Heart right ventricle (tissue), 16 donors: ENCODE results near the gene LRRC32. TPM values are rescaled to one million over a fixed set of nuclear protein-coding genes. Genes with fewer than 3 reads are reported as not detected.

Experiments
- ATAC-seq, 8 donors: fragments of 200-7000 bp; cut with Tn5 transposase; one replicate each; pipeline ENCODE4 v1.9.1; 2020; ENCODE audit warnings: mild to moderate bottlenecking in 8 of 8, moderate library complexity in 8 of 8, moderate number of reproducible peaks in 1 of 8
- DNase-seq, 2 donors: peaks; one replicate each; pipeline ENCODE4 v3.0.0-alpha.2; 2020
- H3K27ac ChIP-seq, 10 donors: fragments of 200-600 bp; sonication (generic) in 2 of 10; one replicate each; pipeline versions ENCODE4 v1.5.0 to v1.8.0; 2020 to 2022; ENCODE audit warnings: mild to moderate bottlenecking in 3 of 10
- H3K27me3 ChIP-seq, 7 donors: fragments of 200-600 bp; one replicate each; pipeline ENCODE4 v1.8.0; 2021 to 2022; ENCODE audit warnings: mild to moderate bottlenecking in 2 of 7
- H3K36me3 ChIP-seq, 9 donors: fragments of 200-600 bp; sonication (generic) in 1 of 9; one replicate each; pipeline versions ENCODE4 v1.5.0 to v1.8.0; 2020 to 2022; ENCODE audit warnings: mild to moderate bottlenecking in 2 of 9
- H3K4me1 ChIP-seq, 9 donors: fragments of 200-600 bp; sonication (generic) in 1 of 9; one replicate each; pipeline versions ENCODE4 v1.5.0 to v1.8.0; 2020 to 2022; ENCODE audit warnings: mild to moderate bottlenecking in 4 of 9
- H3K4me3 ChIP-seq, 10 donors: fragments of 200-600 bp; sonication (generic) in 2 of 10; one replicate each; pipeline versions ENCODE4 v1.5.0 to v1.8.0; 2020 to 2022; ENCODE audit warnings: mild to moderate bottlenecking in 7 of 10, moderate library complexity in 2 of 10
- H3K9me3 ChIP-seq, 11 donors: fragments of 200-600 bp in 10 of 11; sonication (generic) in 2 of 11; one replicate each; pipeline versions ENCODE4 v1.5.0 to v1.8.0; 2013 to 2022; ENCODE audit warnings: mild to moderate bottlenecking in 2 of 11, control low read depth in 1 of 11, moderate library complexity in 1 of 11
- WGBS, 2 donors: extraction: QIAGEN DNeasy Blood & Tissue Kit; methylation state at CpG; one replicate each; pipeline ENCODE4 v1.1.7; 2013; ENCODE audit warnings: inconsistent platforms in 1 of 2; 5-methylcytosine and 5-hydroxymethylcytosine counted together
- intact Hi-C, 10 donors: fragments of 100-400 bp; cut with DNase I; formaldehyde crosslinking; loops; one replicate each; pipeline versions ENCODE4 v1.11.1 to v1.14.2; 2022
- polyA plus RNA-seq, 2 donors: library from polyadenylated mRNA; stranded (reverse); fragments of 200-250 nt; gene quantifications; one replicate each; pipeline ENCODE4 v1.2.3, GENCODE V29; 2013
- total RNA-seq, 10 donors: library from RNA; stranded (reverse); fragmentation: NEBNext Ultra II Directional in 3 of 10; extraction: Animal tissue kit (Norgen Biotek cat#: 25700) in 3 of 10; gene quantifications; one replicate each; pipeline versions ENCODE4 v1.2.1 to v1.2.4, GENCODE V29; 2021 to 2023
- TF ChIP-seq, protein P1 (sequence below), 9 donors: fragments of 200-600 bp; sonication (generic) in 2 of 9; IDR thresholded peaks; one replicate each; pipeline versions ENCODE4 v1.5.0 to v1.8.0; 2021 to 2022; ENCODE audit warnings: antibody characterized with exemption in 9 of 9, mild to moderate bottlenecking in 5 of 9, moderate library complexity in 1 of 9
- donor health status: Arrhythmogenic right ventricular cardiomyopathy.
- donor health status: ischemic (EF 13 %, LVEDD 7.1; RV severe dilation, severe dysfunction).
- donor health status: healthy with polysubstance abuse.
- donor health status: DM: no; HTN: yes; CAD: no.
- donor health status: DM: no; HTN: no; CAD: no.
- donor health status: ischemic (EF 25% LVEDD 6.9; RV normal size, moderate dysfunction).
- donor health status: ischemic (EF 25% LVEDD 5.7; RV mildly dilated, moderate dysfunction).
- donor health status: healthy.
- donor health status: DM: yes; HTN: yes; CAD: no.
- donor health status: Ischemic cardiomyopathy.
- donor health status: ischemic (EF 35%, LVEDD 5.7; RV mildly dilated, moderate dysfunction).
- donor health status: nonischemic (EF 11% LVEDD 7.7; RV severe dilation, severe dysfunction).
- donor health status: DM: yes; HTN: yes; CAD: no.
- donor health status: PGD.
- donor health status: ischemic (EF 29% LVEDD 5.4; RV normal size, mild dysfunction).
- donor health status: nonischemic (EF 23%, LVEDD 6.1; RV moderate dilation, normal function).

Gene LRRC32
- total and polyA plus RNA-seq, 12 donors, result 16.7 to 215 (median 43.7) TPM

DNA sequence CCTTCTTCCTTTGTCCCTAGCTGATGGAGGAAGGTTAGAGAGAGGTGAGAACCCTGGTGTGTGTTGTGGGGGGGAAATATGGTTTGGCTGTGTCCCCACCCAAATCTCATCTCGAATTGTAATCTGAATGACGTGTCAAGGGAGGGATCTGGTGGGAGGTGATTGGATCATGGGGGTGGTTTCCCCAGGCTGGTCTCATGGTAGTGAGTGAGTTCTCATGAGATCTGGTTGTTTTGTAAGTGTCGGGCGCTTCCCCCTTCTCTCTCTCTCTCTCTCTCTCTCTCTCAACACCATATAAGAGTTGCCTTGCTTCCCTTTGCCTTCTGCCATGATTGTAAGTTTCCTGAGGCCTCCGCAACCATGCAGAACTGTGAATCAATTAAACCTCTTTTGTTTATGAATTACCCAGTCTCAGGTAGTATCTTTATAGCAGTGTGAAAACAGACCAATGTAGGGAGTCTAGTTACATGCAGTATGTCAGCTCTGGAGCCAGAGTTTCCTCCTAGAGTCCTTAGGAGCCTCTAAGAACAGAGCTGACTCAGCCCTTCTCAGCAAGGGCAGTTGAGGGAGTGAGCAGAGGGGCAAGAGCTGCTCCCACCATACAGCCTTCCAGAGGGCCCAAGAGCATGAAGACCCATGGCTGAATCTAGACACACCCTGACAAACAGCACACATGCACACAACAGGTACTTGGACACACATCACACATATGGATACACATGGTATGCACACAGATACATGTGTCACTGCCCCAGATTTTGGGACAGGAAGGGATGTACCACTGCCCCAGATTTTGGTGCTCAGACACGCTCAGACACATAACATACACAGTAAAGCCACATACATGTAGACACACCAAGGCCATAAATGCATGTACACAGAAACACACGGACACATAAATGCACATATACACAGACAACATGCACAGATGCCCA is 12.9 kb upstream of the LRRC32 start:
- Histone ChIP-seq H3K27ac (no peak overlapping the region), H3K4me3 (no peak overlapping the region), H3K9me3 (peaks cover 0 to 4% (median 0%) of the 10 kb centered on the region in 11 donors), H3K27me3 (no peaks in the 10 kb centered on the region), H3K36me3 (no peaks in the 10 kb centered on the region), H3K4me1 (peaks cover 0 to 16% (median 7%) of the 10 kb centered on the region in 9 donors)
- no peak for DNase-seq
- WGBS, 2 donors, result 92 to 95% methylated on average over 7 of the region's 7 CpGs
- TF ChIP-seq, protein P1, sequence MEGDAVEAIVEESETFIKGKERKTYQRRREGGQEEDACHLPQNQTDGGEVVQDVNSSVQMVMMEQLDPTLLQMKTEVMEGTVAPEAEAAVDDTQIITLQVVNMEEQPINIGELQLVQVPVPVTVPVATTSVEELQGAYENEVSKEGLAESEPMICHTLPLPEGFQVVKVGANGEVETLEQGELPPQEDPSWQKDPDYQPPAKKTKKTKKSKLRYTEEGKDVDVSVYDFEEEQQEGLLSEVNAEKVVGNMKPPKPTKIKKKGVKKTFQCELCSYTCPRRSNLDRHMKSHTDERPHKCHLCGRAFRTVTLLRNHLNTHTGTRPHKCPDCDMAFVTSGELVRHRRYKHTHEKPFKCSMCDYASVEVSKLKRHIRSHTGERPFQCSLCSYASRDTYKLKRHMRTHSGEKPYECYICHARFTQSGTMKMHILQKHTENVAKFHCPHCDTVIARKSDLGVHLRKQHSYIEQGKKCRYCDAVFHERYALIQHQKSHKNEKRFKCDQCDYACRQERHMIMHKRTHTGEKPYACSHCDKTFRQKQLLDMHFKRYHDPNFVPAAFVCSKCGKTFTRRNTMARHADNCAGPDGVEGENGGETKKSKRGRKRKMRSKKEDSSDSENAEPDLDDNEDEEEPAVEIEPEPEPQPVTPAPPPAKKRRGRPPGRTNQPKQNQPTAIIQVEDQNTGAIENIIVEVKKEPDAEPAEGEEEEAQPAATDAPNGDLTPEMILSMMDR (IDR thresholded peaks at IDR 0.05), result no peak
- intact Hi-C loops, result loop anchor here in 5 of 10 donors (5.0 to 10.0 kb wide), 4 partner anchors 86 to 479 kb away; partner anchors contain the start of gene WNT11 (in 1 of the 5)
- ATAC-seq, result no peak

DNA sequence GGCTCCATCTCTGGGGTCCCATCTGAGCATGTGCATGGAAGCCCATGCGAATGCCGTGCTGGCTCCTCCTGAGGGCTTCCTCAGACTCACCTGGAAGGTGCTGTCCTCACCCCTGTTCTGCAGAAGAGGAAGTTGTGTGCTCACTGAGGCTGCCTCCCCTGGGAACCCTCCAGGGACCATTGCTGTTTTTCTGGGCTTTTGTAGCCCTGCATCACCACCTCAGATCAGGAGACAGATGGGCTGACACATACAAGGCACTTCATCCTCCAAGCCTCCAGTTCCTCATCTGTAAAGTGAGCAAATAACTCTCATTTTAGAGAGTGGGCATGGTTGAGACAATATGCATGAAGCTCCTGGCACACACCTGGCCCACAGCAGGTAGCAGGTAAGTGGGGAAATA is 12.1 kb upstream of the LRRC32 start:
- Histone ChIP-seq H3K4me1 (peaks cover 0 to 16% (median 7%) of the 10 kb centered on the region in 9 donors), H3K9me3 (peaks cover 0 to 4% (median 0%) of the 10 kb centered on the region in 11 donors), H3K36me3 (no peaks in the 10 kb centered on the region), H3K4me3 (no peak overlapping the region), H3K27me3 (no peaks in the 10 kb centered on the region), H3K27ac (no peak overlapping the region)
- TF ChIP-seq, protein P1 (IDR thresholded peaks at IDR 0.05), result no peak
- whole genome bisulfite sequencing, 2 donors, result 98 to 100% methylated on average over 2 of the region's 2 CpGs
- intact Hi-C loops, result loop anchor here in 5 of 10 donors (5.0 to 10.0 kb wide), 4 partner anchors 85 to 478 kb away; partner anchors contain the start of gene WNT11 (in 1 of the 5)
- ATAC-seq (no peak), DNase-seq (no peak)

DNA sequence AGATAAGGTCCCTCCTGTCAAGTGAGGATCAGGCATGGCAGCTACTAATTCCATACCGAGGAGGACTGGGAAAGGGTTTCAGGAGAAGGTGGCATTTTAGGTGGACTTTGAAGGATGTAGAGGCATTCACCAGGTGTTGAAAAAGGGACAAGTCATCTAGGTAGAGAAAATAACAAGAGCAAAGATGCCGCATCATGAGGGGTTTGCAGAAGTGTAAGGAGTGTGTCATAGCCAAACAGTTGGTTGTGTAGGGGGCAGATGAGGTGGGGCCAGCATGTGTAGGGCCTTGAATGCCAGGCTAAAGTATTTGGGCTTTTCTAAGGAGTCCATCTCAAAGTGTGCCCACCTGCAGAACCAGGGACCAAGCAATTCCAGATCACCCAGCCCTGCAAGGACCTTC is 11.6 kb upstream of the LRRC32 start:
- no peaks in the 10 kb centered on the region for H3K27me3 ChIP-seq
- H3K4me1 ChIP-seq, result peaks cover 0 to 17% (median 9%) of the 10 kb centered on the region in 9 donors
- TF ChIP-seq, protein P1 (IDR thresholded peaks at IDR 0.05), result no peak
- ATAC-seq, result no peak
- H3K27ac ChIP-seq, result no peak overlapping the region
- H3K36me3 ChIP-seq, result no peaks in the 10 kb centered on the region
- 97 to 98% methylated on average over 2 of the region's 2 CpGs for WGBS, 2 donors
- H3K9me3 ChIP-seq, result peaks cover 0 to 4% (median 0%) of the 10 kb centered on the region in 11 donors
- intact Hi-C loops, result loop anchor here in 5 of 10 donors (5.0 to 10.0 kb wide), 4 partner anchors 85 to 477 kb away; partner anchors contain the start of gene WNT11 (in 1 of the 5)
- no peak overlapping the region for H3K4me3 ChIP-seq
- DNase-seq, result no peak
